H1 (cell line): ENCODE data around the gene BAHD1. TPM values are rescaled to one million over a fixed set of nuclear protein-coding genes. Genes with fewer than 3 reads are reported as not detected.

Experiments
- CBX5 ChIP-seq: fragments of 300-800, 300-1000 bp; sonication (generic); IDR thresholded peaks from 2 replicates; pipeline ENCODE4 v1.7.1; 2016; ENCODE audit warnings: antibody characterized with exemption, low read length, low read depth
- RAD21 ChIP-seq, 2 experiments: IDR thresholded peaks in 1 of 2; conservative IDR thresholded peaks in 1 of 2; 2 replicates each; pipeline ENCODE4 v1.6.1; 2011; ENCODE audit warnings: low read depth in 2 of 2, low read length in 2 of 2, improper control_type of control experiment in 1 of 2, inconsistent platforms in 1 of 2, mild to moderate bottlenecking in 1 of 2, moderate library complexity in 1 of 2
- RBBP5 ChIP-seq: IDR thresholded peaks from 2 replicates; pipeline ENCODE4 v1.7.1; 2012; ENCODE audit warnings: low read depth, mild to moderate bottlenecking, inconsistent platforms, low read length, moderate library complexity, borderline replicate concordance
- SIN3A ChIP-seq, 2 experiments: IDR thresholded peaks in 1 of 2; conservative IDR thresholded peaks in 1 of 2; 2 replicates each; pipeline ENCODE4 v1.6.1; 2011 to 2012; ENCODE audit warnings: low read length in 2 of 2, improper control_type of control experiment in 1 of 2, low read depth in 1 of 2, mild to moderate bottlenecking in 1 of 2
- TEAD4 ChIP-seq: IDR thresholded peaks from 2 replicates; pipeline ENCODE4 v1.6.1; 2012; ENCODE audit warnings: low read depth, low read length, inconsistent platforms, mixed read lengths
- polyA plus RNA-seq, 7 experiments: library from polyadenylated mRNA; depleted of rRNA in 3 of 7; stranded (reverse) in 5 of 7; unstranded in 2 of 7; fragments of >200 nt in 5 of 7; fragments of 200-250 nt in 2 of 7; gene quantifications; 1 replicate in 5 of 7; 2 replicates in 1 of 7; 4 replicates in 1 of 7; pipeline versions ENCODE4 v1.2.1 to v1.2.3, GENCODE V29; 2011 to 2013; ENCODE audit warnings: missing spikeins in 2 of 7, mixed read lengths in 2 of 7
- total RNA-seq: library from RNA; stranded (reverse); fragmentation: NEBNext Ultra II Directional; extraction: Animal tissue kit (Norgen Biotek cat#: 25700); gene quantifications from 2 replicates; pipeline ENCODE4 v1.2.1, GENCODE V29; 2021
- TF ChIP-seq, protein P1 (sequence below): fragments of 300-600 bp; sonication (generic); IDR thresholded peaks from 2 replicates; pipeline ENCODE4 v1.7.1; 2012; ENCODE audit warnings: low read length, moderate library complexity, mild to moderate bottlenecking, inconsistent platforms; ENCODE audit not compliant: insufficient replicate concordance

The BAHD1 gene
- total and polyA plus RNA-seq, 2 of the 8 experiments (the other 6 are each of a cell fraction or from before 2014, with no cell fraction given) = 15.0 to 38.9 TPM

DNA sequence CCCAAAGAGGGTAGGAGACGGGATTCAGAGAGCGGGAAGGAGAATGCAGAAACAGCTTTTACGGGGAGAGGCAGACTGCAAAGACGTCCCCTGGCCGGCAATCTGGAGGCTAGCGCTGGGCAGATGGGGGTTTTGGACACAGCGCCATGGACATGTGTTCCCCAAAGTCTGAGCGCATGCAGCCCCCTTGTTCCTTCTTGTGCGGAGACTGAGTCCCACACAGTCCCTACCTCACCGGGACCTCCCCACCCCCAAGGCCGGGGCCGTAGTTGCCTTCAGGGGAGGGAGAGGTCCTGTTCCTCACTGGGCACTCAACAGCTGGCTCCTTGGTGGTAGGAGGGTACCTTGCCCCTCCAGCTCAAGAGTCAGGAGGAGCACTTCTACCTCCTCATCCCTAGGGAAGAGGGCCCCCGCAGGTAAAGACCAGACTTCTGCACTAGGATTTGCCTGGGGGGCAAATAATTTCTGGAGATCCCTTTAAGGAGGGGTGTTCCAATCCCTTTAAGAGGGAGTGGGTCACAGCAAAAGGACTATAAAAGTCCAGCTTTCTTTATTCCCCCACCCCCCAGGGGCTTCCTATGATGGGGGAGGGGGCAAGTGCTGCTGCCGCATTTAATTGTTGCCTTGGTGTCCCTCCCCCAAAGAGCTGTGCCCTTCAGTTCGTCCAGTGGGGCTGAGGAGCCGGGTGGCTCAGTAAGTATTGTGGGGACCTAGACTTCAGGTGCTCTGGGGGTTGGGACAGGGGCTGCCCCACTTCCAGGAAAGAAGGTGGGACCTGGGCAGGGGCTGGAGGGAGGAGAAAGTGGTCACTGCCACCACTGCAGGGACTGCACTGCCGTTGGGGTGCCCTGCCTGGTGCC, 3.6 kb upstream of the BAHD1 start (continued):
- TF ChIP-seq RBBP5 = 0 out of 2 replicates have a peak, but pooled peaks have one; percentile 12
- no peak for TF ChIP-seq CBX5
- no peak for TF ChIP-seq TEAD4
- TF ChIP-seq SIN3A (conservative IDR thresholded peaks at IDR 0.05 in 1 of 2, IDR thresholded peaks at IDR 0.05 in 1 of 2; ENCODE audit: low read depth in 1 of 2, low read length in 2 of 2) = 0 out of 4 replicates have a peak, but pooled peaks of 1 of the 2 experiments have one; percentile 19
- TF ChIP-seq RAD21 (IDR thresholded peaks at IDR 0.05 in 1 of 2, conservative IDR thresholded peaks at IDR 0.05 in 1 of 2; ENCODE audit: low read depth in 2 of 2, low read length in 2 of 2) = peak; percentile 31 to 53; a peak in 3 of 4 replicates
- TF ChIP-seq, protein P1, sequence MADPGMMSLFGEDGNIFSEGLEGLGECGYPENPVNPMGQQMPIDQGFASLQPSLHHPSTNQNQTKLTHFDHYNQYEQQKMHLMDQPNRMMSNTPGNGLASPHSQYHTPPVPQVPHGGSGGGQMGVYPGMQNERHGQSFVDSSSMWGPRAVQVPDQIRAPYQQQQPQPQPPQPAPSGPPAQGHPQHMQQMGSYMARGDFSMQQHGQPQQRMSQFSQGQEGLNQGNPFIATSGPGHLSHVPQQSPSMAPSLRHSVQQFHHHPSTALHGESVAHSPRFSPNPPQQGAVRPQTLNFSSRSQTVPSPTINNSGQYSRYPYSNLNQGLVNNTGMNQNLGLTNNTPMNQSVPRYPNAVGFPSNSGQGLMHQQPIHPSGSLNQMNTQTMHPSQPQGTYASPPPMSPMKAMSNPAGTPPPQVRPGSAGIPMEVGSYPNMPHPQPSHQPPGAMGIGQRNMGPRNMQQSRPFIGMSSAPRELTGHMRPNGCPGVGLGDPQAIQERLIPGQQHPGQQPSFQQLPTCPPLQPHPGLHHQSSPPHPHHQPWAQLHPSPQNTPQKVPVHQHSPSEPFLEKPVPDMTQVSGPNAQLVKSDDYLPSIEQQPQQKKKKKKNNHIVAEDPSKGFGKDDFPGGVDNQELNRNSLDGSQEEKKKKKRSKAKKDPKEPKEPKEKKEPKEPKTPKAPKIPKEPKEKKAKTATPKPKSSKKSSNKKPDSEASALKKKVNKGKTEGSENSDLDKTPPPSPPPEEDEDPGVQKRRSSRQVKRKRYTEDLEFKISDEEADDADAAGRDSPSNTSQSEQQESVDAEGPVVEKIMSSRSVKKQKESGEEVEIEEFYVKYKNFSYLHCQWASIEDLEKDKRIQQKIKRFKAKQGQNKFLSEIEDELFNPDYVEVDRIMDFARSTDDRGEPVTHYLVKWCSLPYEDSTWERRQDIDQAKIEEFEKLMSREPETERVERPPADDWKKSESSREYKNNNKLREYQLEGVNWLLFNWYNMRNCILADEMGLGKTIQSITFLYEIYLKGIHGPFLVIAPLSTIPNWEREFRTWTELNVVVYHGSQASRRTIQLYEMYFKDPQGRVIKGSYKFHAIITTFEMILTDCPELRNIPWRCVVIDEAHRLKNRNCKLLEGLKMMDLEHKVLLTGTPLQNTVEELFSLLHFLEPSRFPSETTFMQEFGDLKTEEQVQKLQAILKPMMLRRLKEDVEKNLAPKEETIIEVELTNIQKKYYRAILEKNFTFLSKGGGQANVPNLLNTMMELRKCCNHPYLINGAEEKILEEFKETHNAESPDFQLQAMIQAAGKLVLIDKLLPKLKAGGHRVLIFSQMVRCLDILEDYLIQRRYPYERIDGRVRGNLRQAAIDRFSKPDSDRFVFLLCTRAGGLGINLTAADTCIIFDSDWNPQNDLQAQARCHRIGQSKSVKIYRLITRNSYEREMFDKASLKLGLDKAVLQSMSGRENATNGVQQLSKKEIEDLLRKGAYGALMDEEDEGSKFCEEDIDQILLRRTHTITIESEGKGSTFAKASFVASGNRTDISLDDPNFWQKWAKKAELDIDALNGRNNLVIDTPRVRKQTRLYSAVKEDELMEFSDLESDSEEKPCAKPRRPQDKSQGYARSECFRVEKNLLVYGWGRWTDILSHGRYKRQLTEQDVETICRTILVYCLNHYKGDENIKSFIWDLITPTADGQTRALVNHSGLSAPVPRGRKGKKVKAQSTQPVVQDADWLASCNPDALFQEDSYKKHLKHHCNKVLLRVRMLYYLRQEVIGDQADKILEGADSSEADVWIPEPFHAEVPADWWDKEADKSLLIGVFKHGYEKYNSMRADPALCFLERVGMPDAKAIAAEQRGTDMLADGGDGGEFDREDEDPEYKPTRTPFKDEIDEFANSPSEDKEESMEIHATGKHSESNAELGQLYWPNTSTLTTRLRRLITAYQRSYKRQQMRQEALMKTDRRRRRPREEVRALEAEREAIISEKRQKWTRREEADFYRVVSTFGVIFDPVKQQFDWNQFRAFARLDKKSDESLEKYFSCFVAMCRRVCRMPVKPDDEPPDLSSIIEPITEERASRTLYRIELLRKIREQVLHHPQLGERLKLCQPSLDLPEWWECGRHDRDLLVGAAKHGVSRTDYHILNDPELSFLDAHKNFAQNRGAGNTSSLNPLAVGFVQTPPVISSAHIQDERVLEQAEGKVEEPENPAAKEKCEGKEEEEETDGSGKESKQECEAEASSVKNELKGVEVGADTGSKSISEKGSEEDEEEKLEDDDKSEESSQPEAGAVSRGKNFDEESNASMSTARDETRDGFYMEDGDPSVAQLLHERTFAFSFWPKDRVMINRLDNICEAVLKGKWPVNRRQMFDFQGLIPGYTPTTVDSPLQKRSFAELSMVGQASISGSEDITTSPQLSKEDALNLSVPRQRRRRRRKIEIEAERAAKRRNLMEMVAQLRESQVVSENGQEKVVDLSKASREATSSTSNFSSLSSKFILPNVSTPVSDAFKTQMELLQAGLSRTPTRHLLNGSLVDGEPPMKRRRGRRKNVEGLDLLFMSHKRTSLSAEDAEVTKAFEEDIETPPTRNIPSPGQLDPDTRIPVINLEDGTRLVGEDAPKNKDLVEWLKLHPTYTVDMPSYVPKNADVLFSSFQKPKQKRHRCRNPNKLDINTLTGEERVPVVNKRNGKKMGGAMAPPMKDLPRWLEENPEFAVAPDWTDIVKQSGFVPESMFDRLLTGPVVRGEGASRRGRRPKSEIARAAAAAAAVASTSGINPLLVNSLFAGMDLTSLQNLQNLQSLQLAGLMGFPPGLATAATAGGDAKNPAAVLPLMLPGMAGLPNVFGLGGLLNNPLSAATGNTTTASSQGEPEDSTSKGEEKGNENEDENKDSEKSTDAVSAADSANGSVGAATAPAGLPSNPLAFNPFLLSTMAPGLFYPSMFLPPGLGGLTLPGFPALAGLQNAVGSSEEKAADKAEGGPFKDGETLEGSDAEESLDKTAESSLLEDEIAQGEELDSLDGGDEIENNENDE = no peak
- TF ChIP-seq, all 59 proteins: peak for 8
